D721Med (cell line): ENCODE measurements around the gene CTAGE9.

ENCODE experiments used
- DNase-seq: peaks from one replicate; pipeline ENCODE4 v3.0.0; 2011; ENCODE audit warnings: low spot score; ENCODE audit not compliant: insufficient read length
- FAIRE-seq: peaks from 2 replicates; lab custom pipeline; 2011; peaks lifted over from hg19 to GRCh38; lab: Jason Lieb, UNC
- TF ChIP-seq, protein P1 (sequence below): IDR thresholded peaks from 2 replicates; pipeline ENCODE4 v1.5.1; 2012; ENCODE audit warnings: mild to moderate bottlenecking, control low read depth; ENCODE audit not compliant: insufficient read depth; ENCODE audit errors: missing control alignments

The CTAGE9 gene

DNA sequence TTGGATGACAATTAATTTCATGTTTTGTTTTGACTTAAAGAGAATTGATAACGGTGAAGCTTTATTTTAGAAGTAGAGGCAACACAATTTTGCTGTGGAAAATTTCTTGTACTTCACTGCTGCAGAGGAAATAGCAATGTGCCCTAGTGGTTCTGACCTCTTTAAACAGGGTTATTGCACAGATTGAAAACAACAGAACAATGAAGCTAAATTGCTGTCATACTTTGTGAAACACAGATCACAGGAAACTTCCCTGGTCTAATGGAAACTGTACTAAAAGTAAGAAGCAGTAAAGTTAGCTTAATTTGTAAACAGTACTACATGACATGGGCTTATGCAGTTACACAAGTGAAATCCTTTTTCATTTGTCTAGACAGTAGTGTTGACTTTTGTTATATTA, 40.9 kb downstream of the CTAGE9 start:
- DNase-seq, result no peak
- no peak for FAIRE-seq
- TF ChIP-seq, protein P1, sequence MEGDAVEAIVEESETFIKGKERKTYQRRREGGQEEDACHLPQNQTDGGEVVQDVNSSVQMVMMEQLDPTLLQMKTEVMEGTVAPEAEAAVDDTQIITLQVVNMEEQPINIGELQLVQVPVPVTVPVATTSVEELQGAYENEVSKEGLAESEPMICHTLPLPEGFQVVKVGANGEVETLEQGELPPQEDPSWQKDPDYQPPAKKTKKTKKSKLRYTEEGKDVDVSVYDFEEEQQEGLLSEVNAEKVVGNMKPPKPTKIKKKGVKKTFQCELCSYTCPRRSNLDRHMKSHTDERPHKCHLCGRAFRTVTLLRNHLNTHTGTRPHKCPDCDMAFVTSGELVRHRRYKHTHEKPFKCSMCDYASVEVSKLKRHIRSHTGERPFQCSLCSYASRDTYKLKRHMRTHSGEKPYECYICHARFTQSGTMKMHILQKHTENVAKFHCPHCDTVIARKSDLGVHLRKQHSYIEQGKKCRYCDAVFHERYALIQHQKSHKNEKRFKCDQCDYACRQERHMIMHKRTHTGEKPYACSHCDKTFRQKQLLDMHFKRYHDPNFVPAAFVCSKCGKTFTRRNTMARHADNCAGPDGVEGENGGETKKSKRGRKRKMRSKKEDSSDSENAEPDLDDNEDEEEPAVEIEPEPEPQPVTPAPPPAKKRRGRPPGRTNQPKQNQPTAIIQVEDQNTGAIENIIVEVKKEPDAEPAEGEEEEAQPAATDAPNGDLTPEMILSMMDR, result no peak

DNA sequence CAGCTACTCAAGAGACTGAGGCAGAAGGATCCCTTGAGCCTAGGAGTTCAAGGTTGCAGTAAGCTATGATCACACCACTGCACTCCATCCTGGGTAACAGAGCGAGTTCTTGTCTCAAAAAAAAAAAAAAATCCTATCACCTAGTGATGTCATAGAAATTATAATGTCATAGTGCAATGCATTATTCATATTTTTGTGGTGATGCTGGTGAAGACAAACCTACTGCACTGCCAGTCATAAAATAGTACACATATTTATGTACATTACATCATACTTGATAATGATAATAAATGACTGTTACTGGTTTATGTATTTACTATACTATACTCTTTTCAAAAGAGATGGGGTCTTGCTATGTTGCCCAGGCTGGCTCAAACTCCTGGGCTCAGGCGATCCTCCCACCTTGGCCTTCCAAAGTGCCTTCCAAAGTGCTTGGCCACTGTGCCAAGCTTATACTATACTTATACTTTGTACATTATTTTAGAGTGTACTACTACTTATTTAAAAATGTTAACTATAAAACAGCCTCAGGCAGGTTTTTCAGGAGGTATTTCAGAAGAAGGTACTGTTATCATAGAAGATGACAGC, 47.1 kb downstream of the CTAGE9 start:
- TF ChIP-seq, protein P1, result no peak
- DNase-seq (no peak), FAIRE-seq (no peak)

DNA sequence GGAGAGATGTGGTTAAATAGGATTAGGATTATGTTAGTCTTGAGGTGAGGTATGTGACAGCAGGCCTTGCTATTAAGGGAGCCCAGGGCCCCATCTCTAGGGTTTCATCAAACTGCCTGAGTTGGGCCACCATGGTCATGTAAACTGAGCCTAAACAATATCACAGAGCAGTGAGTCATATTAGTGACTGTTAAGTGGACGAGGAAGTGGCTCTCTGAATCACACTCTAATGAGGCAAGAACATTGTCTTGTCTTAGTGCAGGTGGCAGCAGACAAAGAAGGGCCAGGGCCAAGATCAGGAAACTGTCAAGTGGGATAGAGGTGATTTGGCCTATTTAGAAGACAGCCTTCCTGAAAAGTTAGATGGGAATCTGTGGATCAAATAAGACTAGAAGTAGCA, 50.6 kb downstream of the CTAGE9 start:
- TF ChIP-seq, protein P1, result no peak
- FAIRE-seq (no peak), DNase-seq (no peak)
